Endothelial cell of umbilical vein (primary cell): ENCODE measurements around the gene NCLN. TPM values are rescaled to one million over a fixed set of nuclear protein-coding genes. Genes with fewer than 3 reads are reported as not detected.

Experiments
- BruUV-seq: library from RNA; stranded (reverse); fragments of 400-500 nt; replicated peaks from 2 replicates; lab custom pipeline; 2021; lab: Mats Ljungman, UMichigan
- CTCF ChIA-PET: fragments of 300-600, 350-600 bp; sonication (Branson Sonifier 250); formaldehyde crosslinking; loops from one replicate; lab custom pipeline; 2021; ENCODE audit warnings: antibody characterized with exemption, inconsistent platforms; lab: Charles Lee
- POLR2A ChIA-PET: fragments of 300-600, 350-600 bp; sonication (Branson Sonifier 250); formaldehyde crosslinking; loops from one replicate; lab custom pipeline; 2021; ENCODE audit warnings: antibody characterized with exemption, inconsistent platforms; lab: Charles Lee
- DNase-seq: peaks from one replicate; pipeline ENCODE4 v3.0.0-alpha.2; 2011; ENCODE audit warnings: low read depth, low spot score
- FAIRE-seq: peaks from 2 replicates; lab custom pipeline; 2011; peaks lifted over from hg19 to GRCh38; lab: Jason Lieb, UNC
- H2AFZ ChIP-seq: 2 replicates; pipeline ENCODE4 v1.6.0; 2012; ENCODE audit warnings: low read depth, low read length, control low read depth, inconsistent platforms
- H3K27ac ChIP-seq: 2 replicates; pipeline ENCODE4 v1.5.1; 2011; ENCODE audit warnings: low read depth, mild to moderate bottlenecking, control low read depth, low read length, moderate library complexity; ENCODE audit not compliant: insufficient read depth
- H3K27me3 ChIP-seq, 2 experiments: 2 replicates each; pipeline versions ENCODE4 v1.6.0 to v1.6.1; 2011; ENCODE audit warnings: low read length in 2 of 2, mixed read lengths in 1 of 2; ENCODE audit not compliant: control insufficient read depth in 2 of 2, insufficient read depth in 2 of 2
- H3K36me3 ChIP-seq, 2 experiments: 2 replicates in 1 of 2; 3 replicates in 1 of 2; pipeline ENCODE4 v1.5.1; 2011; ENCODE audit warnings: low read length in 2 of 2, mild to moderate bottlenecking in 1 of 2, moderate library complexity in 1 of 2; ENCODE audit not compliant: control insufficient read depth in 2 of 2, insufficient read depth in 2 of 2; ENCODE audit errors: extremely low read depth in 1 of 2
- H3K4me1 ChIP-seq: 3 replicates; pipeline ENCODE4 v1.5.1; 2011; ENCODE audit warnings: mild to moderate bottlenecking, low read length; ENCODE audit not compliant: control insufficient read depth, insufficient read depth; ENCODE audit errors: extremely low read depth
- H3K4me2 ChIP-seq: 2 replicates; pipeline ENCODE4 v1.6.1; 2011; ENCODE audit warnings: low read length, control low read depth, mixed read lengths; ENCODE audit not compliant: insufficient read depth
- H3K4me3 ChIP-seq, 3 experiments: fragments of 200-600 bp in 1 of 3; sonication (generic), shearing (Covaris generic) in 1 of 3; replicated peaks in 1 of 3; 2 replicates each; pipeline ENCODE4 v1.5.1; 2011 to 2016; ENCODE audit warnings: control low read depth in 3 of 3, low read length in 3 of 3, mild to moderate bottlenecking in 2 of 3, inconsistent platforms in 1 of 3, low read depth in 1 of 3, moderate library complexity in 1 of 3; ENCODE audit not compliant: insufficient read depth in 1 of 3
- H3K79me2 ChIP-seq: 2 replicates; pipeline ENCODE4 v1.6.0; 2012; ENCODE audit warnings: low read length, inconsistent platforms; ENCODE audit not compliant: control insufficient read depth, insufficient read depth
- H3K9ac ChIP-seq: replicated peaks from 2 replicates; pipeline ENCODE3; 2011; ENCODE audit warnings: low read length, control low read depth; ENCODE audit not compliant: insufficient read depth; ENCODE audit errors: extremely low read depth
- H3K9me1 ChIP-seq: replicated peaks from 3 replicates; pipeline ENCODE4 v1.6.0; 2011; ENCODE audit warnings: mild to moderate bottlenecking, low read length; ENCODE audit not compliant: control insufficient read depth, insufficient read depth; ENCODE audit errors: extremely low read depth
- H3K9me3 ChIP-seq: replicated peaks from 2 replicates; pipeline ENCODE4 v1.5.1; 2012; ENCODE audit warnings: low read length, inconsistent platforms; ENCODE audit not compliant: control insufficient read depth, insufficient read depth
- H4K20me1 ChIP-seq: replicated peaks from 2 replicates; pipeline ENCODE3; 2011; ENCODE audit warnings: mild to moderate bottlenecking, low read length; ENCODE audit not compliant: control insufficient read depth, insufficient read depth; ENCODE audit errors: extremely low read depth
- CTCF ChIP-seq, 2 donors: IDR thresholded peaks; 1 replicate in 1 of 2; 2 replicates in 1 of 2; pipeline ENCODE4 v1.5.1; 2011; ENCODE audit warnings: low read length in 2 of 2, mild to moderate bottlenecking in 2 of 2, moderate library complexity in 2 of 2, control low read depth in 1 of 2, inconsistent platforms in 1 of 2, low read depth in 1 of 2; ENCODE audit not compliant: insufficient read depth in 1 of 2; ENCODE audit errors: extremely low read depth in 1 of 2
- JUN ChIP-seq: IDR thresholded peaks from 2 replicates; pipeline ENCODE4 v1.6.1; 2011; ENCODE audit warnings: borderline replicate concordance, low read depth; ENCODE audit not compliant: insufficient read length, insufficient read depth
- MYC ChIP-seq: IDR thresholded peaks from one replicate; pipeline ENCODE4 v1.6.1; 2011; ENCODE audit warnings: mild to moderate bottlenecking, low read depth, low read length
- POLR2A ChIP-seq: IDR thresholded peaks from 2 replicates; pipeline ENCODE4 v1.6.1; 2012; ENCODE audit warnings: low read depth, mild to moderate bottlenecking, control low read depth, low read length
- POLR2AphosphoS5 ChIP-seq: IDR thresholded peaks from 2 replicates; pipeline ENCODE4 v1.6.1; 2012; ENCODE audit warnings: low read depth, mild to moderate bottlenecking, control low read depth, low read length, moderate library complexity; ENCODE audit not compliant: insufficient read depth
- dilution Hi-C: fragments of 300-500 bp; cut with MboI; formaldehyde crosslinking; loops from one replicate; pipeline ENCODE4 v1.15.0; 2019; ENCODE audit warnings: low sequenced_read_pairs; ENCODE audit not compliant: extremely low pct_ligation_motif_present
- intact Hi-C: fragments of 100-400 bp; cut with micrococcal nuclease; formaldehyde crosslinking; loops from one replicate; pipeline ENCODE4 v1.10.0; 2022
- polyA plus RNA-seq, 4 experiments: library from polyadenylated mRNA; depleted of rRNA in 3 of 4; stranded (reverse) in 3 of 4; unstranded in 1 of 4; fragments of >200 nt; gene quantifications; 2 replicates each; pipeline versions ENCODE4 v1.2.1 to v1.2.3, GENCODE V29; 2011 to 2012; ENCODE audit warnings: missing spikeins in 1 of 4
- total RNA-seq: library from RNA; stranded (reverse); gene quantifications from 2 replicates; pipeline ENCODE4 v1.2.3, GENCODE V29; 2021

Gene NCLN
- total and polyA plus RNA-seq, 2 donors (not counting 3 experiments of a cell fraction or from before 2014, with no cell fraction given): 97.2 to 102 TPM

- peak; percentile 14 for DNase-seq
- H3K4me2 ChIP-seq: peak overlapping the region; percentile 65
- peak overlapping the region; percentile 62 to 82 (median 72) for H3K4me3 ChIP-seq
- H3K79me2 ChIP-seq: peaks cover 54% of the 10 kb centered on the region
- TF ChIP-seq JUN (no peak), MYC (peak; percentile 17)
- dilution Hi-C loops: no loop called here
- H2AFZ ChIP-seq: peak overlapping the region; percentile 27
- H4K20me1 ChIP-seq: no peaks in the 10 kb centered on the region
- intact Hi-C loops: no loop called here
- no peaks in the 10 kb centered on the region for H3K36me3 ChIP-seq
- H3K4me1 ChIP-seq: peaks cover 12% of the 10 kb centered on the region
- H3K27ac ChIP-seq: peak overlapping the region; percentile 70
- CTCF ChIA-PET: interaction anchor here (1.0 to 2.0 kb wide), 2 partner anchors 25 to 57 kb away, joined by 4 to 7 read pairs; no protein-coding TSS in a partner anchor
- no peaks in the 10 kb centered on the region for H3K9me3 ChIP-seq
- H3K27me3 ChIP-seq: no peaks in the 10 kb centered on the region
- peak overlapping the region; percentile 75 for H3K9ac ChIP-seq
- BruUV-seq: no TSS peak
- no peak for FAIRE-seq
- no peaks in the 10 kb centered on the region for H3K9me1 ChIP-seq
- POLR2A ChIA-PET: no interaction called here
These were observed 494 bp downstream of the NCLN start for GRCh38 chr19:3186160-3186688.

- dilution Hi-C loops: no loop called here
- no peak for FAIRE-seq
- no peaks in the 10 kb centered on the region for H3K9me3 ChIP-seq
- no peak overlapping the region for H2AFZ ChIP-seq
- H3K4me1 ChIP-seq: peaks cover 12% of the 10 kb centered on the region
- peak overlapping the region; percentile 65 for H3K4me2 ChIP-seq
- no peak overlapping the region for H3K27ac ChIP-seq
- peaks cover 57% of the 10 kb centered on the region for H3K79me2 ChIP-seq
- H3K4me3 ChIP-seq: peak overlapping the region; percentile 62 to 82 (median 72)
- no peak for TF ChIP-seq JUN
- no peak for TF ChIP-seq CTCF (IDR thresholded peaks at IDR 0.05; ENCODE audit: extremely low read depth in 1 of 2, insufficient read depth in 1 of 2, low read depth in 1 of 2, low read length in 2 of 2)
- TF ChIP-seq POLR2AphosphoS5: no peak
- no peak for TF ChIP-seq POLR2A
- POLR2A ChIA-PET: no interaction called here
- H3K36me3 ChIP-seq: no peaks in the 10 kb centered on the region
- H4K20me1 ChIP-seq: no peaks in the 10 kb centered on the region
- H3K9ac ChIP-seq: peak overlapping the region; percentile 75
- H3K27me3 ChIP-seq: no peaks in the 10 kb centered on the region
- no peaks in the 10 kb centered on the region for H3K9me1 ChIP-seq
- DNase-seq: no peak
- intact Hi-C loops: no loop called here
- TSS peak; percentile 19 for BruUV-seq
- CTCF ChIA-PET: interaction anchor here (1.0 to 2.0 kb wide), 2 partner anchors 25 to 58 kb away, joined by 4 to 7 read pairs; no protein-coding TSS in a partner anchor
These were observed 1.3 kb downstream of the NCLN start for GRCh38 chr19:3186891-3187661.
